ENCODE data around the gene CTAGE9. TPM values are rescaled to one million over a fixed set of nuclear protein-coding genes. Genes with fewer than 3 reads are reported as not detected.

CTAGE9 gene
- total RNA-seq, 1 donor from 2014 or later = not detected

DNA sequence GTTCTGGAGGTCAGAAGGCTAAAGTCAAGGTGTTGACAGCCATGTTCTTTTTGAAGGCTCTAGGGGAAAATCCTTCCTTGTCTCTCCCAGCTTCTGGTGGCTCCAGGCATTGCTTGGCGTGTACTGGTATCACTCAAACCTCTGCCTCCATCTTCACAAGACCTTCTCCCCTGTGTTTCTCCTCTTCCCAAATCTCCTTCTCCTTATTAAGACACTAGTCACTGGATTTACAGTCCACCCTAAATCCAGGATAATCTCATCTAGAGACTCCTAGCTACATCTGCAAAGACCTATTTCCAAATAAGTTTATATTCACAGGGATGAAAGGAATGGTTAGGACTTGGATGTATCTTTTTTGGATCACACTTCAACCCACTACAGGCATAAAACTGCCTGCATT lies 26.0 kb upstream of the CTAGE9 start:
- Histone ChIP-seq H3K27me3 (ENCODE audit: insufficient read depth, low read length) (no peaks in the 10 kb centered on the region), H3K36me3 (ENCODE audit: insufficient read depth, low read length) (no peaks in the 10 kb centered on the region), H4K20me1 (ENCODE audit: insufficient read depth, low read length) (no peaks in the 10 kb centered on the region), H3K27ac (ENCODE audit: low read depth, low read length) (no peak overlapping the region), H3K9ac (ENCODE audit: low read length) (no peak overlapping the region), H3K9me3 (ENCODE audit: insufficient read depth, low read depth, low read length) (no peaks in the 10 kb centered on the region), H3K79me2 (ENCODE audit: insufficient read depth, low read length) (no peaks in the 10 kb centered on the region), H3K4me3 (ENCODE audit: insufficient read depth, low read depth, low read length) (no peak overlapping the region), H2AFZ (ENCODE audit: low read depth, low read length) (no peak overlapping the region), H3K4me1 (ENCODE audit: insufficient read depth, low read length) (peaks cover 15% of the 10 kb centered on the region), H3K4me2 (ENCODE audit: low read length) (no peak overlapping the region)
- no peaks in the 10 kb centered on the region for H3K9me3 Mint-ChIP-seq (ENCODE audit: unreplicated experiment)
- no peak for DNase-seq (ENCODE audit: low read depth)
- no peaks in the 10 kb centered on the region for H3K27me3 Mint-ChIP-seq (ENCODE audit: low read depth, unreplicated experiment)
- no peak for FAIRE-seq
- H3K4me3 Mint-ChIP-seq (ENCODE audit: unreplicated experiment) = no peak overlapping the region
- no peak overlapping the region for H3K27ac Mint-ChIP-seq (ENCODE audit: unreplicated experiment)
- TF ChIP-seq, protein P1, sequence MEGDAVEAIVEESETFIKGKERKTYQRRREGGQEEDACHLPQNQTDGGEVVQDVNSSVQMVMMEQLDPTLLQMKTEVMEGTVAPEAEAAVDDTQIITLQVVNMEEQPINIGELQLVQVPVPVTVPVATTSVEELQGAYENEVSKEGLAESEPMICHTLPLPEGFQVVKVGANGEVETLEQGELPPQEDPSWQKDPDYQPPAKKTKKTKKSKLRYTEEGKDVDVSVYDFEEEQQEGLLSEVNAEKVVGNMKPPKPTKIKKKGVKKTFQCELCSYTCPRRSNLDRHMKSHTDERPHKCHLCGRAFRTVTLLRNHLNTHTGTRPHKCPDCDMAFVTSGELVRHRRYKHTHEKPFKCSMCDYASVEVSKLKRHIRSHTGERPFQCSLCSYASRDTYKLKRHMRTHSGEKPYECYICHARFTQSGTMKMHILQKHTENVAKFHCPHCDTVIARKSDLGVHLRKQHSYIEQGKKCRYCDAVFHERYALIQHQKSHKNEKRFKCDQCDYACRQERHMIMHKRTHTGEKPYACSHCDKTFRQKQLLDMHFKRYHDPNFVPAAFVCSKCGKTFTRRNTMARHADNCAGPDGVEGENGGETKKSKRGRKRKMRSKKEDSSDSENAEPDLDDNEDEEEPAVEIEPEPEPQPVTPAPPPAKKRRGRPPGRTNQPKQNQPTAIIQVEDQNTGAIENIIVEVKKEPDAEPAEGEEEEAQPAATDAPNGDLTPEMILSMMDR (IDR thresholded peaks at IDR 0.05; ENCODE audit: insufficient read depth, low read depth, low read length) = no peak
- no peak for TF ChIP-seq EZH2 (IDR thresholded peaks at IDR 0.05; ENCODE audit: insufficient read depth, low read length)
- H3K36me3 Mint-ChIP-seq (ENCODE audit: low read depth, unreplicated experiment) = no peaks in the 10 kb centered on the region
- peaks cover 2% of the 10 kb centered on the region for H3K4me1 Mint-ChIP-seq (ENCODE audit: low read depth, unreplicated experiment)

DNA sequence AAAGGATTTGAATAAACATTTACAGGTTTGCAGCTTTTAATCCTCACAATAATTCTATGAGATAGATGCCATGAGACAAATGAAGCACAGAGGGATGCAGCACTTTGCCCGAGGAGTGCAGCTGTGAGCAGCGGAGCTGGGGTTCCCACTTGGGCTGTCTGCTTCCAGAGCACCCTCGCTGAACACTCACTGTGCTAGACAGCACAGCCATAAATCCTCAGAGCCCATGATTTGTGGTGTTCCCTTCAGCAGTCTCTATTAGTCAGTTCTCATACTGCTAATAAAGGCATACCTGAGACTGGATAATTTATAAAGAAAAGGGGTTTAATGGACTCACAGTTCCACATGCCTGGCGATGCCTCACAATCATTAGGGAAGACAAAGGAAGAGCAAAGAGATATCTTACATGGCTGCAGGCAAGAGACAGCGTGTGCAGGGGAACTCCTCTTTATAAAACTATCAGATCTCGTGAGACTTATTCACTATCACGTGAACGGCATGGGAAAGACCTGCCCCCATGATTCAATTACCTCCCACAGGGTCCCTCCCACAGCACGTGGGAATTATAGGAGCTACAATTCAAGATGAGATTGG lies 25.3 kb upstream of the CTAGE9 start:
- Mint-ChIP-seq H3K27ac (ENCODE audit: unreplicated experiment) (no peak overlapping the region), H3K4me3 (ENCODE audit: unreplicated experiment) (no peak overlapping the region), H3K36me3 (ENCODE audit: low read depth, unreplicated experiment) (no peaks in the 10 kb centered on the region), H3K4me1 (ENCODE audit: low read depth, unreplicated experiment) (peaks cover 2% of the 10 kb centered on the region), H3K27me3 (ENCODE audit: low read depth, unreplicated experiment) (no peaks in the 10 kb centered on the region), H3K9me3 (ENCODE audit: unreplicated experiment) (no peaks in the 10 kb centered on the region)
- DNase-seq (ENCODE audit: low read depth) = no peak
- Histone ChIP-seq H2AFZ (ENCODE audit: low read depth, low read length) (no peak overlapping the region), H3K27me3 (ENCODE audit: insufficient read depth, low read length) (no peaks in the 10 kb centered on the region), H3K79me2 (ENCODE audit: insufficient read depth, low read length) (no peaks in the 10 kb centered on the region), H3K36me3 (ENCODE audit: insufficient read depth, low read length) (no peaks in the 10 kb centered on the region), H3K4me1 (ENCODE audit: insufficient read depth, low read length) (peaks cover 15% of the 10 kb centered on the region), H3K27ac (ENCODE audit: low read depth, low read length) (no peak overlapping the region), H3K4me3 (ENCODE audit: insufficient read depth, low read depth, low read length) (no peak overlapping the region), H4K20me1 (ENCODE audit: insufficient read depth, low read length) (no peaks in the 10 kb centered on the region), H3K4me2 (ENCODE audit: low read length) (no peak overlapping the region), H3K9me3 (ENCODE audit: insufficient read depth, low read depth, low read length) (no peaks in the 10 kb centered on the region), H3K9ac (ENCODE audit: low read length) (no peak overlapping the region)
- TF ChIP-seq EZH2 (IDR thresholded peaks at IDR 0.05; ENCODE audit: insufficient read depth, low read length) = no peak
- TF ChIP-seq, protein P1 (IDR thresholded peaks at IDR 0.05; ENCODE audit: insufficient read depth, low read depth, low read length) = no peak
- no peak for FAIRE-seq

DNA sequence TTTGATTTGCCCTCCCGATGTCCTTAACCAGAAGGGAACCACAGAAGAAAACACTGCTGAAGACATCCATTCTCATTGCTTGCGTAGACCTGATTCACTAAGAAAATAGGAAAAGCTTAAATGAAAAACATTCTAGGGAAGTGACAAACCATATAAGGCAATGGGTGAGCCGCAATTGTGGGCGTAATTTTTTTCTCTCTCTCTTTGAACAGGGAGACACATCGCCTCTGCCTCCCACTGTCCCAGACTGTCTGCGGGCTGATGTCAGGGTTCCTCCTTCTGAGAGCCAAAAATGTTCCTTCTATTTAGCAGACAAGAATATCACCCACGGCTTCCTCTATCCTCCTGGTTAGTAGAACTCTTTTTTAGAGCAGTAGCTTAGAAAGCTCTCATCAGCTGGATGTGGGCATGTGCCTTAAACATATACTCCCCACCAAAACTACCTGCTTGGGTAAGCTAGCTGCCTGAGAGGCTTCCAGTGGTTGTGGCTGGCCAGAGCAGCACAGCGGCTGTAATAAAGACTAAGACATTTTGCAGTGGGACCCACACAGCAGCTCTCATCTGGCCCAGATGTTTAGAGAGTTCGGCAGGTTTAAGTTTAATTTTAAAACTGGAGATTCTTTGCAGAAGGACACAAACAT lies 22.7 kb upstream of the CTAGE9 start:
- DNase-seq (ENCODE audit: low read depth) (peak; percentile 93), FAIRE-seq (peak; percentile 41)
- H3K36me3 Mint-ChIP-seq (ENCODE audit: low read depth, unreplicated experiment) = no peaks in the 10 kb centered on the region
- H3K79me2 ChIP-seq (ENCODE audit: insufficient read depth, low read length) = no peaks in the 10 kb centered on the region
- H3K4me1 Mint-ChIP-seq (ENCODE audit: low read depth, unreplicated experiment) = peaks cover 4% of the 10 kb centered on the region
- H3K27ac Mint-ChIP-seq (ENCODE audit: unreplicated experiment) = peak overlapping the region; percentile 82
- H3K4me3 Mint-ChIP-seq (ENCODE audit: unreplicated experiment) = no peak overlapping the region
- H3K9me3 ChIP-seq (ENCODE audit: insufficient read depth, low read depth, low read length) = no peaks in the 10 kb centered on the region
- peak overlapping the region; percentile 93 for H3K27ac ChIP-seq (ENCODE audit: low read depth, low read length)
- no peaks in the 10 kb centered on the region for H3K9me3 Mint-ChIP-seq (ENCODE audit: unreplicated experiment)
- no peaks in the 10 kb centered on the region for H4K20me1 ChIP-seq (ENCODE audit: insufficient read depth, low read length)
- H3K36me3 ChIP-seq (ENCODE audit: insufficient read depth, low read length) = no peaks in the 10 kb centered on the region
- H3K4me2 ChIP-seq (ENCODE audit: low read length) = peak overlapping the region; percentile 81
- no peaks in the 10 kb centered on the region for H3K27me3 Mint-ChIP-seq (ENCODE audit: low read depth, unreplicated experiment)
- H3K9ac ChIP-seq (ENCODE audit: low read length) = peak overlapping the region; percentile 77
- H3K4me1 ChIP-seq (ENCODE audit: insufficient read depth, low read length) = peaks cover 12% of the 10 kb centered on the region
- TF ChIP-seq, protein P1 (IDR thresholded peaks at IDR 0.05; ENCODE audit: insufficient read depth, low read depth, low read length) = no peak
- TF ChIP-seq EZH2 (IDR thresholded peaks at IDR 0.05; ENCODE audit: insufficient read depth, low read length) = no peak
- H3K4me3 ChIP-seq (ENCODE audit: insufficient read depth, low read depth, low read length) = peak overlapping the region; percentile 31
- H2AFZ ChIP-seq (ENCODE audit: low read depth, low read length) = peak overlapping the region; percentile 37
- no peaks in the 10 kb centered on the region for H3K27me3 ChIP-seq (ENCODE audit: insufficient read depth, low read length)
